Liver (tissue), 3 donors: ENCODE data around the gene SEM1.

Experiments
- ATF3 ChIP-seq: IDR thresholded peaks from 2 replicates; pipeline ENCODE4 v1.6.1; 2016; ENCODE audit warnings: antibody characterized with exemption
- CTCF ChIP-seq: fragments of 150-350 bp; IDR thresholded peaks from 2 replicates; pipeline ENCODE4 v1.5.1; 2017; ENCODE audit warnings: improper control_type of control experiment, low read depth, low read length; ENCODE audit not compliant: missing input control
- MAX ChIP-seq: IDR thresholded peaks from 2 replicates; pipeline ENCODE4 v1.6.1; 2016; ENCODE audit warnings: antibody characterized with exemption
- donor health status: healthy.
- donor health status: healthy.

DNA sequence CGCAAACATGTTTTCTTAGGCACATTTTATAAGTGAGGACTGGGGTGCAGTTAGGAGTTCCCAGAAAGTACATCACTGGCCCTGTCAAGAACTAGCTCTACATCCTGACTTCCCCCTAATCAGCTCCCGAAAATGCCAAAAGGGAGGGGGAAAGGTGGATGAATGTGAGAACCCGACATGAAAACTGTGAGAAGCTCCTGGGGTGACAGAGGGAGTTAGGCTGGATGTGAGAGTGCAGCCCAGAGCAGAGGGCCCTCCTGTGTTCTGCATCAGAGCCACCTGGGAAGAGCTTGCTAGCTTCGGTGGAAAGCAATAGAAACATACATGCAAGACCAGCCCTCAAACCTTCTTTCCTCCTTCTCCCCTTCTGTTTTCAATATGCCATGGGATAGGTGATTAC, 30.5 kb upstream of the SEM1 start:
- TF ChIP-seq CTCF (no peak), MAX (no peak), ATF3 (no peak)
